HEK293 (cell line): ENCODE measurements around the gene CXorf58.

Experiments used
- CTCF ChIA-PET: fragments of 350-600 bp; formaldehyde crosslinking; extraction: SDS; loops from one replicate; lab custom pipeline; 2021; ENCODE audit warnings: antibody characterized with exemption; lab: Yijun Ruan, JAX
- POLR2A ChIA-PET: fragments of 300-600 bp; formaldehyde crosslinking; extraction: SDS; loops from one replicate; lab custom pipeline; 2020; ENCODE audit warnings: antibody characterized with exemption, inconsistent platforms; lab: Yijun Ruan, JAX
- H3K27ac ChIP-seq: fragments of 200-500 bp; sonication (Bioruptor generic); 2 replicates; pipeline ENCODE4 v1.5.1; 2014; ENCODE audit warnings: low read depth, low read length, control low read depth, inconsistent platforms; ENCODE audit errors: extremely low read depth
- H3K36me3 ChIP-seq, 2 experiments: fragments of 200-500 bp in 1 of 2; sonication (Bioruptor generic) in 1 of 2; 1 replicate in 1 of 2; 2 replicates in 1 of 2; pipeline ENCODE4 v1.5.1; 2014 to 2017; ENCODE audit warnings: inconsistent platforms in 2 of 2, low read length in 2 of 2; ENCODE audit not compliant: control insufficient read depth in 2 of 2, insufficient read depth in 1 of 2
- H3K4me1 ChIP-seq: fragments of 200-500 bp; sonication (Bioruptor generic); 2 replicates; pipeline ENCODE4 v1.5.1; 2014; ENCODE audit warnings: mild to moderate bottlenecking, low read length, inconsistent platforms; ENCODE audit not compliant: control insufficient read depth, insufficient read depth
- H3K4me3 ChIP-seq: 2 replicates; pipeline ENCODE4 v1.5.1; 2011; ENCODE audit warnings: low read depth, mild to moderate bottlenecking, control low read depth, low read length, moderate library complexity
- H3K9me3 ChIP-seq: fragments of 200-500 bp; sonication (Bioruptor generic); 2 replicates; pipeline ENCODE4 v1.5.1; 2014; ENCODE audit warnings: low read depth, low read length, inconsistent platforms; ENCODE audit not compliant: control insufficient read depth, insufficient read depth
- EGR2 ChIP-seq: fragments of 450-650 bp; formaldehyde crosslinking; IDR thresholded peaks from 2 replicates; pipeline ENCODE4 v1.5.1; 2016; ENCODE audit warnings: low read depth, missing biosample characterization, missing genetic modification characterization
- ELK4 ChIP-seq: IDR thresholded peaks from 2 replicates; pipeline ENCODE4 v1.6.1; 2011; ENCODE audit warnings: mild to moderate bottlenecking, low read depth, low read length, borderline replicate concordance
- GLI2 ChIP-seq: fragments of 450-650 bp; formaldehyde crosslinking; IDR thresholded peaks from 2 replicates; pipeline ENCODE4; 2017; ENCODE audit warnings: missing biosample characterization, missing genetic modification characterization, low read depth, borderline replicate concordance
- GLI4 ChIP-seq: fragments of 450-650 bp; formaldehyde crosslinking; IDR thresholded peaks from 2 replicates; pipeline ENCODE4 v1.5.1; 2016; ENCODE audit warnings: missing biosample characterization, missing genetic modification characterization
- GLIS1 ChIP-seq: fragments of 450-650 bp; formaldehyde crosslinking; IDR thresholded peaks from 2 replicates; pipeline ENCODE4 v1.5.1; 2016; ENCODE audit warnings: missing biosample characterization, missing genetic modification characterization
- IKZF3 ChIP-seq: fragments of 450-650 bp; IDR thresholded peaks from 2 replicates; pipeline ENCODE4 v1.5.0; 2018; ENCODE audit warnings: missing biosample characterization, mild to moderate bottlenecking, missing genetic modification characterization, moderate library complexity
- RBAK ChIP-seq: fragments of 450-650 bp; formaldehyde crosslinking; IDR thresholded peaks from 2 replicates; pipeline ENCODE4 v1.5.1; 2016; ENCODE audit warnings: missing biosample characterization, missing genetic modification characterization
- SCRT1 ChIP-seq: fragments of 450-650 bp; formaldehyde crosslinking; IDR thresholded peaks from 2 replicates; pipeline ENCODE4 v1.5.1; 2016; ENCODE audit warnings: missing biosample characterization, missing genetic modification characterization, borderline replicate concordance
- ZBTB10 ChIP-seq: fragments of 450-650 bp; formaldehyde crosslinking; IDR thresholded peaks from 2 replicates; pipeline ENCODE4 v1.5.1; 2016; ENCODE audit warnings: missing biosample characterization, missing genetic modification characterization
- ZBTB8A ChIP-seq: fragments of 450-650 bp; formaldehyde crosslinking; IDR thresholded peaks from 2 replicates; pipeline ENCODE4 v1.5.1; 2016; ENCODE audit warnings: missing biosample characterization, missing genetic modification characterization
- ZFHX2 ChIP-seq: fragments of 450-650 bp; formaldehyde crosslinking; conservative IDR thresholded peaks from 2 replicates; pipeline ENCODE4 v1.5.1; 2016; ENCODE audit warnings: missing biosample characterization, missing genetic modification characterization
- ZFP3 ChIP-seq: fragments of 450-650 bp; formaldehyde crosslinking; IDR thresholded peaks from 2 replicates; pipeline ENCODE4 v1.5.1; 2016; ENCODE audit warnings: low read depth, missing biosample characterization, missing genetic modification characterization
- ZNF18 ChIP-seq: fragments of 450-650 bp; formaldehyde crosslinking; IDR thresholded peaks from 2 replicates; pipeline ENCODE4 v1.5.1; 2016; ENCODE audit warnings: missing biosample characterization, missing genetic modification characterization
- ZNF274 ChIP-seq, 2 experiments: fragments of 200-500 bp in 1 of 2; fragments of 450-650 bp in 1 of 2; sonication (Bioruptor generic) in 1 of 2; formaldehyde crosslinking in 1 of 2; IDR thresholded peaks; 2 replicates each; pipeline versions ENCODE4 v1.5.1 to v1.6.1; 2014 to 2016; ENCODE audit warnings: borderline replicate concordance in 1 of 2, inconsistent platforms in 1 of 2, low read length in 1 of 2, missing biosample characterization in 1 of 2, missing genetic modification characterization in 1 of 2
- ZNF335 ChIP-seq: fragments of 450-650 bp; formaldehyde crosslinking; conservative IDR thresholded peaks from 2 replicates; pipeline ENCODE4 v1.5.1; 2016; ENCODE audit warnings: missing biosample characterization, missing genetic modification characterization
- ZNF404 ChIP-seq: fragments of 450-650 bp; formaldehyde crosslinking; IDR thresholded peaks from 2 replicates; pipeline ENCODE4 v1.5.1; 2017; ENCODE audit warnings: missing biosample characterization, missing genetic modification characterization
- ZNF449 ChIP-seq: fragments of 450-650 bp; formaldehyde crosslinking; IDR thresholded peaks from 2 replicates; pipeline ENCODE4 v1.5.1; 2017; ENCODE audit warnings: missing biosample characterization, mild to moderate bottlenecking, missing genetic modification characterization, moderate library complexity
- ZNF549 ChIP-seq: fragments of 450-650 bp; IDR thresholded peaks from 2 replicates; pipeline ENCODE4 v1.5.1; 2018; ENCODE audit warnings: missing biosample characterization, missing genetic modification characterization, mild to moderate bottlenecking, inconsistent platforms, moderate library complexity
- ZNF555 ChIP-seq: fragments of 450-650 bp; formaldehyde crosslinking; conservative IDR thresholded peaks from 2 replicates; pipeline ENCODE4 v1.5.1; 2017; ENCODE audit warnings: missing biosample characterization, mild to moderate bottlenecking, missing genetic modification characterization, inconsistent platforms
- ZNF558 ChIP-seq: fragments of 450-650 bp; formaldehyde crosslinking; IDR thresholded peaks from 2 replicates; pipeline ENCODE4 v1.5.1; 2016; ENCODE audit warnings: missing biosample characterization, missing genetic modification characterization
- ZNF626 ChIP-seq: fragments of 450-650 bp; sonication (Bioruptor Pico); formaldehyde crosslinking; IDR thresholded peaks from 2 replicates; pipeline ENCODE4 v1.5.1; 2018; ENCODE audit warnings: missing biosample characterization, missing genetic modification characterization, inconsistent platforms
- ZNF843 ChIP-seq: fragments of 450-650 bp; formaldehyde crosslinking; IDR thresholded peaks from 2 replicates; pipeline ENCODE4 v1.5.1; 2016; ENCODE audit warnings: missing biosample characterization, missing genetic modification characterization
- ZSCAN30 ChIP-seq: fragments of 450-650 bp; IDR thresholded peaks from 2 replicates; pipeline ENCODE4 v1.5.1; 2018; ENCODE audit warnings: missing biosample characterization, mild to moderate bottlenecking, missing genetic modification characterization, moderate library complexity
- ZXDB ChIP-seq: fragments of 450-650 bp; formaldehyde crosslinking; IDR thresholded peaks from 2 replicates; pipeline ENCODE4 v1.5.1; 2016; ENCODE audit warnings: missing biosample characterization, missing genetic modification characterization

CXorf58 gene

GRCh38 chrX:23954396-23954795, 46.6 kb downstream of the CXorf58 start:
- ChIA-PET POLR2A (no interaction called here), CTCF (interaction anchor here (0.6 kb wide), 1 partner anchor 95 kb away, joined by 3 read pairs; no protein-coding TSS in a partner anchor)
- Histone ChIP-seq H3K27ac (no peak overlapping the region), H3K4me1 (no peaks in the 10 kb centered on the region), H3K36me3 (no peaks in the 10 kb centered on the region), H3K9me3 (no peaks in the 10 kb centered on the region), H3K4me3 (no peak overlapping the region)
- TF ChIP-seq ZFHX2 (peak; percentile 72), ZNF449 (tag by site-specific recombination) (no peak), ZNF549 (no peak), GLIS1 (no peak), ZFP3 (tag by site-specific recombination) (no peak), ZNF558 (tag by site-specific recombination) (no peak), ZNF404 (tag by site-specific recombination) (no peak), ZNF555 (no peak), ZXDB (0 out of 2 replicates have a peak, but pooled peaks have one; percentile 23), RBAK (tag by site-specific recombination) (no peak), ZNF274 (IDR thresholded peaks at IDR 0.05; ENCODE audit: low read length) (no peak), ZNF274 (tag by site-specific recombination; IDR thresholded peaks at IDR 0.05; ENCODE audit: borderline replicate concordance) (no peak), ZNF626 (tag by site-specific recombination) (no peak), ZBTB10 (tag by site-specific recombination) (no peak), ZNF335 (tag by site-specific recombination) (0 out of 2 replicates have a peak, but pooled peaks have one; percentile 6), ZNF18 (tag by site-specific recombination) (no peak), EGR2 (peak; percentile 67), IKZF3 (tag by site-specific recombination) (peak; percentile 57; the same call in 1 of the 2 replicates), SCRT1 (tag by site-specific recombination) (no peak), ZSCAN30 (no peak), ZBTB8A (tag by site-specific recombination) (0 out of 2 replicates have a peak, but pooled peaks have one; percentile 8), ZNF843 (tag by site-specific recombination) (no peak), GLI2 (tag by site-specific recombination) (no peak), GLI4 (no peak), ELK4 (no peak)
